ENCODE results near the gene MC5R. TPM values are rescaled to one million over a fixed set of nuclear protein-coding genes. Genes with fewer than 3 reads are reported as not detected.

The MC5R gene
- total RNA-seq, 2 donors from 2014 or later, result not detected

DNA sequence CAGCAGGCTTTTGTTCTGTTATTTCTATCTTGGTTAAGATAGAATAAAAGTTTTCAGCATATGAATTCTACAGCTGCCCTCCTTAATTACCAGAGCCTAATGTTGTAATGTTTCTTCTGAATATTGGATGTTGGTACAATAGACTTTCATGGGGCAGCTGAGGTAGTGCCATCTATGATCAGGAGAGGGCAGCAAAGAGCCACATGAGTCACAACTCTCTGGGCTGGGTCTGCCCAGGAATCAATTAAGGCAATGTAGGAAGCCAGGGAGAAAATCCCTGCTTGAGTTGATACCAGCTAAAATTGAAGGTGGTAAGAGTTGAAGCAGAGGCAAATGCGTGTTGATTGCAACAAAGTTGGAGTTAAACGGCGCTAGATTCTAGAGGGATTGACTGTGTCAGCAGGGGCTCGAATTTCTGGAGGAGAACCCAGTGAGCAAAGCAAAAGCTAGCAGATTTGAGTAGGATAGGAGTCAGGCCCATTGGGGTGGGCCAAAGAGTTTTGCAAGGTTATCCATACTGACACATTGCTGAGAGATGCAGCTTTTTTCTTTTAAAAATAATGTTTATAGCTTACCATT is 10.6 kb upstream of the MC5R start:
- H3K36me3 ChIP-seq, result no peaks in the 10 kb centered on the region
- H3K4me3 ChIP-seq, result no peak overlapping the region
- H3K4me1 ChIP-seq (ENCODE audit: control insufficient read depth in 1 of 2, low read depth in 2 of 2), result no peaks in the 10 kb centered on the region
- DNase-seq (ENCODE audit: low spot score) (no peak), ATAC-seq (ENCODE audit: insufficient number of reproducible peaks, low FRiP score, low read depth) (peak; percentile 81)
- no peaks in the 10 kb centered on the region for H3K27me3 ChIP-seq (replicated peaks; ENCODE audit: insufficient read depth)
- no peak overlapping the region for H3K27ac ChIP-seq
- H3K9me3 ChIP-seq, result no peaks in the 10 kb centered on the region
- TF ChIP-seq, protein P1, sequence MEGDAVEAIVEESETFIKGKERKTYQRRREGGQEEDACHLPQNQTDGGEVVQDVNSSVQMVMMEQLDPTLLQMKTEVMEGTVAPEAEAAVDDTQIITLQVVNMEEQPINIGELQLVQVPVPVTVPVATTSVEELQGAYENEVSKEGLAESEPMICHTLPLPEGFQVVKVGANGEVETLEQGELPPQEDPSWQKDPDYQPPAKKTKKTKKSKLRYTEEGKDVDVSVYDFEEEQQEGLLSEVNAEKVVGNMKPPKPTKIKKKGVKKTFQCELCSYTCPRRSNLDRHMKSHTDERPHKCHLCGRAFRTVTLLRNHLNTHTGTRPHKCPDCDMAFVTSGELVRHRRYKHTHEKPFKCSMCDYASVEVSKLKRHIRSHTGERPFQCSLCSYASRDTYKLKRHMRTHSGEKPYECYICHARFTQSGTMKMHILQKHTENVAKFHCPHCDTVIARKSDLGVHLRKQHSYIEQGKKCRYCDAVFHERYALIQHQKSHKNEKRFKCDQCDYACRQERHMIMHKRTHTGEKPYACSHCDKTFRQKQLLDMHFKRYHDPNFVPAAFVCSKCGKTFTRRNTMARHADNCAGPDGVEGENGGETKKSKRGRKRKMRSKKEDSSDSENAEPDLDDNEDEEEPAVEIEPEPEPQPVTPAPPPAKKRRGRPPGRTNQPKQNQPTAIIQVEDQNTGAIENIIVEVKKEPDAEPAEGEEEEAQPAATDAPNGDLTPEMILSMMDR (IDR thresholded peaks at IDR 0.05), result peak; percentile 65

DNA sequence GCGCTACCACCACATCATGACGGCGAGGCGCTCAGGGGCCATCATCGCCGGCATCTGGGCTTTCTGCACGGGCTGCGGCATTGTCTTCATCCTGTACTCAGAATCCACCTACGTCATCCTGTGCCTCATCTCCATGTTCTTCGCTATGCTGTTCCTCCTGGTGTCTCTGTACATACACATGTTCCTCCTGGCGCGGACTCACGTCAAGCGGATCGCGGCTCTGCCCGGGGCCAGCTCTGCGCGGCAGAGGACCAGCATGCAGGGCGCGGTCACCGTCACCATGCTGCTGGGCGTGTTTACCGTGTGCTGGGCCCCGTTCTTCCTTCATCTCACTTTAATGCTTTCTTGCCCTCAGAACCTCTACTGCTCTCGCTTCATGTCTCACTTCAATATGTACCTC is 2.3 kb downstream of the MC5R start:
- no peak overlapping the region for H3K27ac ChIP-seq
- H3K4me1 ChIP-seq (ENCODE audit: control insufficient read depth in 1 of 2, low read depth in 2 of 2), result no peaks in the 10 kb centered on the region
- H3K9me3 ChIP-seq, result no peaks in the 10 kb centered on the region
- H3K4me3 ChIP-seq, result no peak overlapping the region
- TF ChIP-seq, protein P1 (IDR thresholded peaks at IDR 0.05), result no peak
- H3K36me3 ChIP-seq, result no peaks in the 10 kb centered on the region
- no peak for DNase-seq (ENCODE audit: low spot score)
- no peaks in the 10 kb centered on the region for H3K27me3 ChIP-seq (replicated peaks; ENCODE audit: insufficient read depth)
- ATAC-seq (ENCODE audit: insufficient number of reproducible peaks, low FRiP score, low read depth), result no peak

DNA sequence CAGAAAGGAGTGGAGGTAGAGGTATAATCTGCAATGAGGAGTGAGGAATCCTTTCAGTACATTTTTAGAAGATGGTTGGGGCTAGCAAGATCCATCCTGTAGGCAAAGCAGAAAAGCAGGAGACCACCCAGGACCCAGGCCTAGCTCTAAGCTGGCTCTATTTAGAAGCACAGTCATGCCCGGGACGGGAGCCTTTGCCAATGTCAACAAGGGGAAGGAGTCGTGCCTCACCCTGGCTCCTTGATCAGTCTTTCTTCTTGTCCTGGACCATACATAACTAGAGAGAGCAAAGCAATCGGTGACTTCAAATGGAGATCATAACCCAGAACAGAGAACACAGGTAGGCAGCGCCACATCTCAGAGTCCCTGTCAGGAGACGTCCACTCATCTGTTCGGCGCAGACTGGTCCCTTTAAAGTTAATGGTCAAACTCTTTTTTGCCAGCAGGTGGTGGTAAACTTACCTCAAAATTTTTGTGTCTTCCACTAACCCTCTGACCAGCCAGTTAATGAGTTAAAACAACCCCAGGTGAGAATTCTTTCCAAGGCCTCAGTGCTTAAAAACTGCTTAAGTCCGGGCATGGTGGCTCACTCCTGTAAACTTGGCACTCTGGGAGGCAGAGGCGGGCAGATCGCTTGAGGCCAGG is 8.0 kb downstream of the MC5R start:
- ATAC-seq (ENCODE audit: insufficient number of reproducible peaks, low FRiP score, low read depth) (no peak), DNase-seq (ENCODE audit: low spot score) (no peak)
- Histone ChIP-seq H3K4me3 (no peak overlapping the region), H3K27me3 (replicated peaks; ENCODE audit: insufficient read depth) (no peaks in the 10 kb centered on the region), H3K36me3 (no peaks in the 10 kb centered on the region), H3K4me1 (ENCODE audit: control insufficient read depth in 1 of 2, low read depth in 2 of 2) (no peaks in the 10 kb centered on the region), H3K9me3 (no peaks in the 10 kb centered on the region), H3K27ac (no peak overlapping the region)
- TF ChIP-seq, protein P1 (IDR thresholded peaks at IDR 0.05), result no peak

DNA sequence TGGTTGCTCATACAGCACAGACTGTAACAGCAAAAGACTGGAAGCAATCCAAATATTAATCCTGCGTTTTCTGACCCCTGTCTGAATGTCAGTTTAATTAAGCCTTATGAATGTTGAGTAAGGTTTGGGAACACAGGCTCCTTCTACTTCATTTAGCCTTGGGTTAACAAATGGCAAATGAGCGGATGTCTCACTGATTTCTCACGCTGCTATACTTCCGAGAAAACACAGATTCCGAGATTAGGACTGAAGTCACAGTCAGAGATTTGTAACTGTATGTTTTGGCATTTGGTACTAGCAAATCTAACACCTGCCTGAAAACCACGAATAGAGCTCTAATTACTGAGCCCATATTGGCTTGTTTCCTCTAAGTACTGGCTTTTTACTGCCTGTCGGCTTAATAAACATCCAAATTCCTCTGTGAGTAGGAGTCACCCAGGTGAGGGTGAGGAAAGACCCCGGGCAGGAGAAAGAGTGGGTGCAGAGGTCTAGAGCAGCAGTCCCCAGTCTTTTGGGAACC is 10.6 kb downstream of the MC5R start:
- no peaks in the 10 kb centered on the region for H3K9me3 ChIP-seq
- H3K36me3 ChIP-seq, result no peaks in the 10 kb centered on the region
- TF ChIP-seq, protein P1 (IDR thresholded peaks at IDR 0.05), result no peak
- H3K27me3 ChIP-seq (replicated peaks; ENCODE audit: insufficient read depth), result no peaks in the 10 kb centered on the region
- ATAC-seq (ENCODE audit: insufficient number of reproducible peaks, low FRiP score, low read depth), result no peak
- H3K4me3 ChIP-seq, result no peak overlapping the region
- DNase-seq (ENCODE audit: low spot score), result no peak
- H3K4me1 ChIP-seq (ENCODE audit: control insufficient read depth in 1 of 2, low read depth in 2 of 2), result no peaks in the 10 kb centered on the region
- no peak overlapping the region for H3K27ac ChIP-seq

DNA sequence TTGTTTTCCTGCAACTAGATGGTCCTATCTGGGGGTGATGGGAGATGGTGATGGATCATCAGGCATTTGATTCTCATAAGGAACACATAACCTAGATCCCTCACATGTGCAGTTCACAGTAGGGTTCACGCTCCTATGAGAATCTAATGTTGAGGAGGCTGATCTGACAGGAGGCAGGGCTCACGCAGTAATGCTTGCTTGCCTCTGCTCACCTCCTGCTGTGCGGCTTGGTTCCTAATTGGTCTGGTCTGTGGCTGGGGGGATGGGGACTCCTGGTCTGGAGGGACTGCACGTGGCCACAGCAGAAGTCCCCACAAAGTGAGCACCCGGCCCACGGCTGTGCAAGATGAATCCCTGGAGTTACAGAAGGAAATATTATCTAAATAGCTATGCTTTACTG is 11.3 kb downstream of the MC5R start:
- H3K27me3 ChIP-seq (replicated peaks; ENCODE audit: insufficient read depth), result no peaks in the 10 kb centered on the region
- no peak for DNase-seq (ENCODE audit: low spot score)
- no peaks in the 10 kb centered on the region for H3K9me3 ChIP-seq
- H3K4me3 ChIP-seq, result no peak overlapping the region
- H3K4me1 ChIP-seq (ENCODE audit: control insufficient read depth in 1 of 2, low read depth in 2 of 2), result no peaks in the 10 kb centered on the region
- H3K36me3 ChIP-seq, result no peaks in the 10 kb centered on the region
- no peak overlapping the region for H3K27ac ChIP-seq
- TF ChIP-seq, protein P1 (IDR thresholded peaks at IDR 0.05), result no peak
- ATAC-seq (ENCODE audit: insufficient number of reproducible peaks, low FRiP score, low read depth), result no peak

Data from thoracic aorta (tissue), 2 donors.